HUES64 (cell line): Measurements from ENCODE around the gene GNG12.

ENCODE experiments used
- H3K27ac ChIP-seq: 2 replicates; pipeline ENCODE4 v1.7.0; 2013; ENCODE audit warnings: low read depth, low read length, inconsistent platforms
- H3K27me3 ChIP-seq: 2 replicates; pipeline ENCODE4 v1.6.1; 2013; ENCODE audit warnings: mild to moderate bottlenecking, low read length; ENCODE audit not compliant: insufficient read depth
- H3K36me3 ChIP-seq: 2 replicates; pipeline ENCODE4 v1.6.1; 2013; ENCODE audit warnings: mild to moderate bottlenecking, low read length; ENCODE audit not compliant: insufficient read depth
- H3K4me1 ChIP-seq: 2 replicates; pipeline ENCODE4 v1.6.1; 2013; ENCODE audit warnings: mild to moderate bottlenecking, low read length, moderate library complexity; ENCODE audit not compliant: insufficient read depth
- H3K4me3 ChIP-seq: 2 replicates; pipeline ENCODE4 v1.5.1; 2013; ENCODE audit warnings: mild to moderate bottlenecking, low read length, moderate library complexity
- H3K9ac ChIP-seq: 2 replicates; pipeline ENCODE4 v1.6.1; 2013; ENCODE audit warnings: mild to moderate bottlenecking, low read depth, low read length
- H3K9me3 ChIP-seq: 2 replicates; pipeline ENCODE4 v1.6.1; 2013; ENCODE audit warnings: low read depth, low read length; ENCODE audit not compliant: insufficient read depth
- WGBS: fragments of 150-250, 120-280 bp; methylation state at CpG from one replicate; pipeline ENCODE4 v1.1.7; 2013; ENCODE audit warnings: missing lambda C conversion rate; 5-methylcytosine and 5-hydroxymethylcytosine counted together

The GNG12 gene

GRCh38 chr1:67764633-67765032, 68.6 kb downstream of the GNG12 start:
- Histone ChIP-seq H3K27me3 (no peaks in the 10 kb centered on the region), H3K4me1 (peaks cover 15% of the 10 kb centered on the region), H3K4me3 (no peak overlapping the region), H3K36me3 (no peaks in the 10 kb centered on the region), H3K27ac (no peak overlapping the region), H3K9me3 (no peaks in the 10 kb centered on the region), H3K9ac (no peak overlapping the region)
- WGBS, result 93% methylated on average over 4 of the region's 4 CpGs

- no peak overlapping the region for H3K9ac ChIP-seq
- H3K36me3 ChIP-seq, result no peaks in the 10 kb centered on the region
- H3K4me1 ChIP-seq, result peaks cover 6% of the 10 kb centered on the region
- 84% methylated on average over 4 of the region's 4 CpGs for WGBS
- no peaks in the 10 kb centered on the region for H3K27me3 ChIP-seq
- H3K4me3 ChIP-seq, result no peak overlapping the region
- no peaks in the 10 kb centered on the region for H3K9me3 ChIP-seq
- no peak overlapping the region for H3K27ac ChIP-seq
These were observed 71.5 kb downstream of the GNG12 start for GRCh38 chr1:67761730-67762129.

- H3K4me3 ChIP-seq, result no peak overlapping the region
- no peaks in the 10 kb centered on the region for H3K27me3 ChIP-seq
- no peak overlapping the region for H3K9ac ChIP-seq
- no peaks in the 10 kb centered on the region for H3K9me3 ChIP-seq
- no peaks in the 10 kb centered on the region for H3K4me1 ChIP-seq
- no peak overlapping the region for H3K27ac ChIP-seq
- H3K36me3 ChIP-seq, result no peaks in the 10 kb centered on the region
- 100% methylated on average over 1 of the region's 2 CpGs for WGBS
These were observed 72.2 kb downstream of the GNG12 start for GRCh38 chr1:67761091-67761490.

- no peaks in the 10 kb centered on the region for H3K4me1 ChIP-seq
- no peaks in the 10 kb centered on the region for H3K36me3 ChIP-seq
- no peak overlapping the region for H3K4me3 ChIP-seq
- 51% methylated on average over 14 of the region's 14 CpGs for WGBS
- no peaks in the 10 kb centered on the region for H3K9me3 ChIP-seq
- no peak overlapping the region for H3K9ac ChIP-seq
- H3K27ac ChIP-seq, result no peak overlapping the region
- H3K27me3 ChIP-seq, result no peaks in the 10 kb centered on the region
These were observed 73.0 kb downstream of the GNG12 start for GRCh38 chr1:67760030-67760821.

GRCh38 chr1:67759692-67760029, 73.6 kb downstream of the GNG12 start:
- no peak overlapping the region for H3K4me3 ChIP-seq
- no peaks in the 10 kb centered on the region for H3K27me3 ChIP-seq
- H3K27ac ChIP-seq, result no peak overlapping the region
- no peaks in the 10 kb centered on the region for H3K36me3 ChIP-seq
- no peak overlapping the region for H3K9ac ChIP-seq
- H3K9me3 ChIP-seq, result no peaks in the 10 kb centered on the region
- no peaks in the 10 kb centered on the region for H3K4me1 ChIP-seq

- Histone ChIP-seq H3K4me3 (no peak overlapping the region), H3K9ac (no peak overlapping the region), H3K27ac (no peak overlapping the region), H3K4me1 (no peaks in the 10 kb centered on the region), H3K9me3 (no peaks in the 10 kb centered on the region), H3K36me3 (no peaks in the 10 kb centered on the region), H3K27me3 (no peaks in the 10 kb centered on the region)
- WGBS, result 88% methylated on average over 3 of the region's 3 CpGs
These were observed 74.2 kb downstream of the GNG12 start for GRCh38 chr1:67759066-67759465.

GRCh38 chr1:67755619-67756018, 77.6 kb downstream of the GNG12 start:
- no peaks in the 10 kb centered on the region for H3K36me3 ChIP-seq
- H3K4me3 ChIP-seq, result no peak overlapping the region
- no peak overlapping the region for H3K9ac ChIP-seq
- 100% methylated on average over 2 of the region's 2 CpGs for WGBS
- H3K4me1 ChIP-seq, result peaks cover 10% of the 10 kb centered on the region
- H3K9me3 ChIP-seq, result no peaks in the 10 kb centered on the region
- H3K27ac ChIP-seq, result no peak overlapping the region
- no peaks in the 10 kb centered on the region for H3K27me3 ChIP-seq

GRCh38 chr1:67755160-67755559, 78.1 kb downstream of the GNG12 start:
- Histone ChIP-seq H3K9ac (no peak overlapping the region), H3K4me1 (peaks cover 14% of the 10 kb centered on the region)
- 97% methylated on average over 2 of the region's 2 CpGs for WGBS

GRCh38 chr1:67754526-67754920, 78.7 kb downstream of the GNG12 start:
- no peak overlapping the region for H3K4me3 ChIP-seq
- H3K9me3 ChIP-seq, result no peaks in the 10 kb centered on the region
- no peaks in the 10 kb centered on the region for H3K36me3 ChIP-seq
- no peaks in the 10 kb centered on the region for H3K27me3 ChIP-seq
- WGBS, result 93% methylated on average over 4 of the region's 4 CpGs
- no peak overlapping the region for H3K9ac ChIP-seq
- no peak overlapping the region for H3K27ac ChIP-seq
- H3K4me1 ChIP-seq, result peaks cover 21% of the 10 kb centered on the region

More at GRCh38 chr1:67755160-67755559, 78.1 kb downstream of the GNG12 start:
- H3K9me3 ChIP-seq, result no peaks in the 10 kb centered on the region
- H3K27ac ChIP-seq, result no peak overlapping the region
- H3K36me3 ChIP-seq, result no peaks in the 10 kb centered on the region
- no peak overlapping the region for H3K4me3 ChIP-seq
- H3K27me3 ChIP-seq, result no peaks in the 10 kb centered on the region

- Histone ChIP-seq H3K4me1 (peaks cover 26% of the 10 kb centered on the region), H3K9me3 (no peaks in the 10 kb centered on the region), H3K36me3 (no peaks in the 10 kb centered on the region), H3K9ac (no peak overlapping the region; the same call in 1 of the 2 replicates), H3K27me3 (no peaks in the 10 kb centered on the region), H3K4me3 (no peak overlapping the region), H3K27ac (no peak overlapping the region)
- WGBS, result 89% methylated on average over 17 of the region's 17 CpGs
These were observed 79.3 kb downstream of the GNG12 start for GRCh38 chr1:67753776-67754525.

GRCh38 chr1:67752306-67752705, 81.0 kb downstream of the GNG12 start:
- H3K9ac ChIP-seq, result no peak overlapping the region
- peaks cover 43% of the 10 kb centered on the region for H3K4me1 ChIP-seq
- 75% methylated on average over 1 of the region's 2 CpGs for WGBS
- H3K9me3 ChIP-seq, result no peaks in the 10 kb centered on the region
- no peaks in the 10 kb centered on the region for H3K36me3 ChIP-seq
- H3K27me3 ChIP-seq, result no peaks in the 10 kb centered on the region
- H3K27ac ChIP-seq, result no peak overlapping the region
- no peak overlapping the region for H3K4me3 ChIP-seq
